IPS-NIHi7 (cell line): ENCODE data around the gene S100A2.
"Not testable (repeated sequence)": the region's sequence is repeated elsewhere in the genome, so short reads cannot be mapped to it uniquely, and the experiment has no call there.

ENCODE experiments used
- DNase-seq: peaks from one replicate; pipeline ENCODE4 v3.0.0; 2012; ENCODE audit warnings: mixed read lengths; ENCODE audit errors: extremely low spot score

S100A2 gene

DNA sequence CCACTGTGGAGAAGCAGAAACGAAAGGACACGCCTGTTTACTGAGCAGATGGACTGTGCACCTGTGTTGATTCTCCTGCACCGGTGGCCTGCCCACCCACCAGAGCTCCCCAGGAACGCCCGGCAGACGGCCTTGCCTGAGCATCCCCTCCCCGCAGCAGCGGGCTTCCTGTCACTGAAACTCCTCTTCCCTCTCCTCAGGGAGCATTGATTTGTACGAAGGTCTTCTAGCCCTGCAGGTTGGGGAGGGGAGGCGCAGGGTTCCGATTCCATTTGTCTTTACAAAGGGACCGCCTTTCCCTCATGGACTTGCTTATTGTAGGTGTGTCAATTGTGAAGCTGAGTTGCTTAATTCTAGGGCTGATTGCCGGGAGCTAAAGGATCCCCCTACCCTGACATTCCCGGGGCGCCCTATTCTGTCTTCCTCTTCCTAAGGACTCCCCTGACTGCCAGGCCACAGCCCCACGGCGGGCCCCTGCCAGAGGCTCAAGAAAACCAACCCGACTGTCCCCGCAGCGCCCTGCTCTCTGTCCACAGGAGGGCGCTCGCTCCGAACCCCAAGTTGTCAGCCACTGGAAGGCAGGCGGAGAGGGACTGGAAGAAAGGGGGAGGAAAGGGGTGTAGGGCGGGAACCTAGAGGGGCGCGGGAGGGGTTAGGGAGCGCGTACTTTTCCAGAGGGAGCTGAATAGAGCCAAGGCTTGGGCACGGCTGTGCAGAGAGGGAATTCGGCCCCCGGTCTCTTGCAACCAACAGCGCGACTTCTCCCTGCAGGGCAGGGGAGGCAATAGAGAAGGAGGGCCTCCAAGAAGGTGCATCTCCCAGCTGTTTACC is 32.7 kb downstream of the S100A2 start:
- DNase-seq = peak; percentile 92

DNA sequence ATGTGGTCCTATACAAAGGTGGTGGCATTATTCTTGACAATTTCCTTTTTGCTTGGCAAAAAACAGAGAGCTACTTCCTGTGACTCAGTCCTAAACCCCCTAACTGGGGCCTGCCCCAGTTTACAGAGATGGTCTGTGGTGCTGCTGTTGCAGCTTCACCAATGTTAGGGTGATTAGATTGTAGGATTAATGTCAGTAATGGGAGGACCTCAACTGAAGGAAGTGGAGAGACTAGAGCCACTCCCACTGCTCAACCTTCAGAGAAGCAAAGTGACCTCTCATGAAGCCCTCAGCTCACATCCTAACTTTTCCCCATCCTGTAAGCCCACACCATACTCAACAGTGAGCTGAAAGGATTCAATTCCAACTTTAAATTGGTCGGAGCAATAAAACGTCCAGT is 33.5 kb downstream of the S100A2 start:
- peak; percentile 7 for DNase-seq

DNA sequence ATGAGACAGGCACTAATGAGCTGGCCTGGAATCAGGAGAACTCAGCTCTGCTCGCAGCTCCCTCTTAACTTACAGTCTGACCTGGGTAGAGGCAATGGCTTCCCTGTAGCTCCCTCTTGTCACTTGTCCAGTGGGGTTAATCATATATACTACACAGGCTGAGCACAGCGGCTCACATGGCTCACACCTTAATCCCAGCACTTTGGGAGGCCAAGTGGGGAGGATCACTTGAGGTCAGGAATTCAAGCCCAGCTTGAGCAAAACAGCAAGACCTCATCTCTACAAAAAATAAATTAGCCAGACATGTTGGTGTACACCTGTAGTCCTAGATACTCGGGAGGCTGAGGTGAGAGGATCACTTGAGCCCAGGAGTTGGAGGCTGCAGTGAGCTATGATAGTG is 34.0 kb downstream of the S100A2 start:
- DNase-seq = no peak

DNA sequence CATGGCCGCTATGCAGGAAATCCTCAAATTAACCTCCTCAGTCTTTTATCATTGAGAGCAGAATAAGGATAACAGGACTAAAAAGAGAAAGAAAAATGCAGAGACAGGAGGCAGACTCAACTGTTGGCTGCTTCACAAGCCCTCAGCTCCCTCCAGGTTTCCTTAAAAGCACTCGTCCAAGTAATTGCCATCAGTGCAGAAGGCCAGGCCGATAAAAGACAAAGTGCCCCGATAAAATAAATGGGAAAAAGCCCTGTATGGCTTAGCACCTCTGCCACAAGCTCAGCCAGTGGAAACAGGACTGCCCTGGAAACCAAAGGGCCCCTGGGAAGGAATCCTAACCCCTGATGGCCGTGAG is 38.0 kb downstream of the S100A2 start:
- no peak for DNase-seq

DNA sequence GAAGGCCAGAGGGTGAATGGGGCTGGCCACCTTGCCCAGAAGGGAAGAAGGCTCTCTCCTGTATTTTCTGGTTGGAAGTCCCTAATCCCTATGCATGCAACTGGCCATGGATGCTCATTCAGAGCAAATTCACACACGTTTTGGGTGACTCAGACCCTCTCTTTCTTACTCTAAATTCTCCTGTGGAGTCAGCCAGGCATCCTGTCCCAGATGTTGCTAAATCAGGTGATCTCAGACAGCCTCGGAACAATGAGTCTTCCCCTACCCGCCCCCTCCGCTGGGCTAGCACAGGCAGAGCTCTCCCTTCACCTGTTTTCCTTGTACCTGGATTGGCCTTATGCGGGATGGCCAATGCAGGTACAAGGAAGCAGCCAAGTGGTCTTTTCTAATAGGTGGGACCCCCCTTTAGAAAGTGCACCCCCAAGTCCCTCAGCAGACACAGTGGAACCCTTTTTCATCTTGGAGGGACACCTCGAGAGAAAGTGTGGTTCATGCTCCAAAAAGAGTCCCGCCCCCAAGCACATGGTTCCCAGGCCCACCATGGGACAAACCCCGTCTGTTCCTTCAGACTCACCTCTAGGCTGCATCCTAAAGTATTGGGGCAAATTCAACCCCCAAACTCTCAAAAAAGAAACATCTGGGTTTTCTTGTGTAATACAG is 38.5 kb downstream of the S100A2 start:
- DNase-seq = peak; percentile 51

DNA sequence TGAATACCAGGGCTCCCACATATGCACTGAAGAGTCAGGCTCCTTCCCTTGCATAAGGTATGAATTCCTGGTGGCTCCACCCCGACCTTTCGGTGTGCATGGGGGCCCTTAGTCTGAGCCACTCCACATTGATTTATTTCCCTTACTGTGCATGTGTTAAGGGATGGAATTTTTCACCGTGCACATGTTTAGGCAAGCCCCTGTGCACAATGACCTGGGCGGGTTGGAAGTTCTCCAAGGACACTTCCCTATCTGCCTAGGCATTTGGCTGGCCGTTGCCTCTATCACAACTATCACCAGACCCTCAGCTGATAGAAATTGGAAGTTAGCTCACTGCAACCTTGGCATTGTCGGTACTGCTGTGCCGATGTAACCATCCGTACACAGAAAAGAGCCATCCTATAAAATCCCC is 39.5 kb downstream of the S100A2 start:
- DNase-seq = no peak

DNA sequence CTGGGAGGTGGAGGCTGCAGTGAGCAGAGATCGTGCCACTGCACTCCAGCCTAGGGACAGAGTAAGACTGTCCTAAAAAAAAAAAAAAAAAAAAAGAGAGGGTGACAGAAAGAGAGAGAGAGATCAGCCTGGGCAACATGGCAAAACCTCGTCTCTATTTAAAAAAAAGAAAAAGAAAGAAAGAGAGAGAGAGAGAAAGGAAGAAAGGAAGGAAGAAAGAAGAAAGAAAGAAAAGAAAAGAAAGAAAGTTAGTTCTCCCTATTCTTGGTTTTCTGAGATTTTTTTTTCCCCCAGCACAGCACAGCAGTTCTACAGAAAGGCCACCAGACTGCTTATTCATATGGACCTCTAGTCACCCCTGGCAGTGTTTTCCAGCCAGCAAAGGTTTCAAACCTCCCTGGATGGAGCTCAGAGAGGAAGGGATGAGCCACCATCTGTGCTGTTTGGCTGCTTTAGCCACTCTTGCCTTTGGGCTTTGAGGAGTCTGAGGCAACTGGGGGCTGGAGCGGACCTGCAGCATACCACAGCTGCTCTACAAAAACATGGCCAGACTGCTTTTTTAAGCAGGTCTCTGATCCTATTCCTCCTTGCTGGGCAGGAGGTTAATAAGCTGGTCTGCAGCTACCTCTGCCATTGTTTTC is 40.4 kb downstream of the S100A2 start:
- no peak for DNase-seq

DNA sequence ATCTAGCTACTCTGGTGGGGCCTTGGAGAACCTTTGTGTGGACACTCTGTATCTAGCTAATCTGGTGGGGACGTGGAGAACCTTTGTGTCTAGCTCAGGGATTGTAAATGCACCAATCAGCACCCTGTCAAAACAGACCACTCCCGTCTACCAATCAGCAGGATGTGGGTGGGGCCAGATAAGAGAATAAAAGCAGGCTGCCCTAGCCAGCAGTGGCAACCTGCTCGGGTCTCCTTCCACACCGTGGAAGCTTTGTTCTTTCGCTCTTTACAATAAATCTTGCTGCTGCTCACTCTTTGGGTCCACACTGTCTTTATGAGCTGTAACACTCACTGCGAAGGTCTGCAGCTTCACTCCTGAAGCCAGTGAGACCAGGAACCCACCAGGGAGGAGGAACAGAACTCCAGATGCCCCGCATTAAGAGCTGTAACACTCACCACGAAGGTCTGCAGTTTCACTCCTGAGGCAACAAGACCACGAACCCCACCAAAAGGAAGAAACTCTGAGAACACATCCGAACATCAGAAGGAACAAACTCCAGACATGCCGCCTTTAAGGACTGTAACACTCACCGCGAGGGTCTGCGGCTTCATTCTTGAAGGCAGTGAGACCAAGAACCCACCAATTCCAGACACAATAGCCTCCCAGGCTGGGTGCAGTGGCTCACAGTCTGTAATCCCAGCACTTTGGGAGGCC is 43.1 kb downstream of the S100A2 start:
- not testable (repeated sequence) for DNase-seq

DNA sequence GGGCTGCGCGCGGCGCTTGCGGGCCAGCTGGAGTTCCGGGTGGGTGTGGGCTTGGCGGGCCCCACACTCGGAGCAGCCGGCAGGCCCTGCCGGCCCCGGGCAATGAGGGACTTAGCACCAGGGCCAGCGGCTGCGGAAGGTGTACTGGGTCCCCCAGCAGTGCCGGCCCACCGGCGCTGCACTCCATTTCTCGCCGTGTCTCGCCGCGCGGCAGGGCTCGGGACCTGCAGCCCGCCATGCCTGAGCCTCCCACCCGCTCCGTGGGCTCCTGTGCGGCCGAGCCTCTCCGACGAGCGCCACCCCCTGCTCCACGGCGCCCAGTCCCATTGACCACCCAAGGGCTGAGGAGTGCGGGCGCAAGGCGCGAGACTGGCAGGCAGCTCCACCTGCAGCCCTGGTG is 43.8 kb downstream of the S100A2 start:
- not testable (repeated sequence) for DNase-seq

DNA sequence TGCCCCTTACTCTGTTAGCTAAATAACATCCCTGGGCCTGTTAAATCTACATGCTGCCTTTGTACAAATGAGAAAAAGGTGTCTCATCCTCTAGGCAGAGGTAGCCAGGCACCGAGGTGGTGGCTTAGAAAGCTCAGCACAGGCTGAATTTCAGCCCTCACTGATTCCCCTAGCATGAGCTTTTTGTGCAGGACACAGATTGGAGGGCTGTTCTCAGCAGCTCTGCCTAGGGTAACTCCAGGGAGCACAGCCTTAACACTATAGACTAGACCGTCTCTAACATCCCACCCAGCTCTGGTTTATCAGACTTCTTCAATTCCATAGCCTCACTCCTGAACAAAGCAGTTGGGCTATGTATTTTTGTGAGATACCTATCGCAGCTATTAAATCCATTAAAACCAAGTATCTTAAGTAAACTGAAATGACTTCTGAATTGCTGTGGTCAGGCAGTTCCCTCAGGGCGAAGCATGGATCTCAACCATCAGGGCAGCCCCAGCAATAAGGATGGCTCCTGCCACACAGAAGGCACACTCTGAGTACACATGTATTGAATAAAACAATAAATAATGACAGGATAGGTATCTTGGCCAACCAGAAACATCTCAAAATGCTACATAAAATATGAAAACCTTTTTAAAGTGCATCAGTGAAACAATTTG is 44.7 kb downstream of the S100A2 start:
- no peak for DNase-seq

DNA sequence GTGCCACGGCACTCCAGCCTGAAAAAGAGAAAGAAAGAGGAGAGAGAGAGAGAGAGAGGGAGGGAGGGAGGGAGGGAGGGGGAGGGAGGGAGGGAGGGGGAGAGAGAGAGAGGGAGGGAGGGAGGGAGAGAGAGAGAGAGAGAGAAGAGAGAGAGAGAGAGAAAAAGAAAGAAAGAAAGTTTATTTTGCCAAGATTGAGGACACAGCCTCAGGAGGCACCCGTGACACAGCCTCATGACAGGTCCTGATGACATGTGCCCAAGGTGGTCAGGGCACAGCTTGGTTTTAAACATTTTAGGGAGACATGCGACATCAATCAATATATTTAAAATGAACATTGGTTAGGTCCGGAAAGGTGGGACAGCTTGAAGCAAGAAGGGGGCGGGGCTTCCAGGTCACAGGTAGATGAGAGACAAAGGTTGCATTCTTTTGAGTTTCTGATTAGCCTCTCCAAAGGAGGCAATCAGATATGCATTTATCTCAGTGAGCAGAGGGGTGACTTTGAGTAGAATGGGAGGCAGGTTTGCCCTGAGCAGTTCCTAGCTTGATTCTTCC is 45.4 kb downstream of the S100A2 start:
- not testable (repeated sequence) for DNase-seq

DNA sequence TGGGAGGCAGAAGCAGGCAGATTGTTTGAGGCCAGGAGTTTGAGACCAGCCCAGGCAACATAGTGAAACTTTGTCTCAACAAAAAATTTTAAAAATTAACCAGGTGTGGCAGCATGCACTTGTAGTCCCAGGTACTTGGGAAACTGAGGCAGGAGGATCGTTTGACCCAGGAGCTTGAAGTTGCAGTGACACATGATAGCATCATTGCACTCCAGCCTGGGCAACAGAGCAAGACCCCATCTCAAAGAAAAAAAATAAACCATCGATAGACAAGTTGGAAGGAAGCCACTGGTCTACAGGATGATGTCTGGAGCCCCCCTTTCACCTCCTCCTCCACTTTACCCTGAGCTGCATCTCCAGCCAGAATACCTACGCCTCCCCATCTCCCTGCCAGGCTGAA is 46.4 kb downstream of the S100A2 start:
- no peak for DNase-seq

DNA sequence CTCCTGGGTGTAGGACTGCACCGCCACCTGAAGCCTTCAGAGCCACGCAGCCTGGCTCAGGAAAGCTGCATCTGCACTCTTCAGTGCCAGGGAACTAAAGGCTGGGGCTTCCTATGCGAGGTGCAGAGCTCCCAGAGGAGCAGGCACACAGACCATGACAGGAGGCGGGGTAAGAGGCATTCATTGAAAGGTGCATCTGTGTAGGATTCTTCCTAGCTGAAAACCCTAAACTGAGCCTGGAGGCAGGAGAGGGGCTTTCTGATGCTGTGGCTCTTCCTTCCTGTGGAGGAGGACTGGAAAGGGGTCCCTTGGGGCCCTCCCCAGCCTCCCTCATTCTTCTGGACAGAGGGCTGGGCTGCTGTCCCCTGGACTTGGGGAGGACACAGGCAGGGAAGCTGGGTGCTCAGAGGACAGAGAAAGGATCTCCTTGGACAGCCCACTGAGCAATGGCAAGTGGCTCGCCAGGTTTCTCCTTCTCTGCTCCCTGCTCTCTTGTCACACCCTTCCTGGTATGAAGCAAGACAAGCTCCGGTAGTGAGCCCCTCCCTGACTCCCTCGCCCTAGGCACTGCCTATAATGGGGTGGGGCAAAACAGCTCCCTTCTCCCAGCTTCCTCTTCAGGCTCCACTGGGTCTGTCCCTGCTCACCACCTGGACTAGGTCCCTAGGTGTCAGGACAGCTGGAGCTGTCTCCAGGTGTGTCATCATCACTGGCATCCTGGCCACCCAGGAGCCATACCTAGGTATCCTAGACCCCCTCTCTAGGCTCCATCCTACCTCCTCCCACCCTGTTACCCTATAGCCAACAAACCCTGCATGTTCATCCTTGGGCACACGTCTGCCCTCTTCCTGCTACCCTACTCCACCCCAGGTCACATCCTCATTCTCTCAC is 49.9 kb downstream of the S100A2 start:
- no peak for DNase-seq

DNA sequence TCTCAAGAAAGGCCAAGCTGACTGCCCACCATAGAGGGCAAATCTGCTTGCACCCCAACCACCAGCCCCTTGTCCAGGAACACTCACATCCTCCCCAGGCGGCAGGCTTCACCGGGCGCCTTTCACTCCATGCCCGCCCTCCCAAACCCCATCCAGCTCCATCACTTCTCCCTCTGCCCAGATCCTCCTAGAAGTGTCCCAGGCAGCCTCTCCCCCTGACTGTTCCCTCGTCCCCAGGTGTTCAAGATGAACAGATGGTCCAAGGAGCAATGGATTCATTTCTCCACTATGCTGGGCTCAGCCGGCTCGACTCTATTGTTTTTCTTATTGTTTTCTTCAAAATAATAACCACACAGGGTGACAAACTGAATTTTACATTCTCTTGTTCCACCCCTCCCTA is 52.0 kb downstream of the S100A2 start:
- DNase-seq = no peak

DNA sequence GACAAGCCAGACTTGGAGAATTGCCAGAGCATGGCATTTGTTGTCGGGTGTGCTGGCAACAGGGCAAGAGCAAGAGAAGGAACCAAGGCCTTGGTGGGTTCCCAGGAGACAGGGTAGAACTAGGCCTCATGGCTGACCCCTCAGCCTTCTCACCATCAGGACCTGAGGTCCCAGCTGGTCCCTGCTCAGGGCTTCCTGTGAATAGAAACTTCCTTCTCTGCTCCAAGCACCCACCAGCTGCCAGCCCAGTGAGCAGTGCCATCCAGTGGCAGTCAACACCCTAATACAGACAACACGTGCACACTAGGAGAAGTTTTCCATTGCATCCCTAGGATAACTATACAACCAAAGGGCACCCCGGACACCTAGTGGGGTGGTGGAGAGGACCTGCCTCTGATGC is 52.6 kb downstream of the S100A2 start:
- no peak for DNase-seq
